Sigmoid colon (tissue), 7 donors: ENCODE measurements around the gene LNPEP. TPM values are rescaled to one million over a fixed set of nuclear protein-coding genes. Genes with fewer than 3 reads are reported as not detected.

Experiments
- DNase-seq: peaks from one replicate; pipeline ENCODE4 v3.0.0-alpha.2; 2019
- H3K27ac ChIP-seq, 4 donors: fragments of 200-600 bp; sonication (generic); one replicate each; pipeline ENCODE4 v1.5.1; 2016 to 2019; ENCODE audit warnings: mild to moderate bottlenecking in 1 of 4
- H3K27me3 ChIP-seq, 3 donors: fragments of 200-600 bp; sonication (generic); one replicate each; pipeline ENCODE4 v1.5.1; 2019; ENCODE audit warnings: mild to moderate bottlenecking in 1 of 3
- H3K36me3 ChIP-seq, 4 donors: fragments of 200-600 bp; sonication (generic); one replicate each; pipeline ENCODE4 v1.5.1; 2016 to 2019
- H3K4me1 ChIP-seq, 4 donors: fragments of 200-600 bp; sonication (generic); one replicate each; pipeline ENCODE4 v1.5.1; 2017 to 2019
- H3K4me3 ChIP-seq, 4 donors: fragments of 200-600 bp; sonication (generic); one replicate each; pipeline ENCODE4 v1.5.1; 2017 to 2019; ENCODE audit warnings: mild to moderate bottlenecking in 2 of 4, moderate library complexity in 1 of 4
- H3K9me3 ChIP-seq, 4 donors: fragments of 200-600 bp in 3 of 4; sonication (generic) in 3 of 4; one replicate each; pipeline versions ENCODE4 v1.5.1 to v1.6.1; 2013 to 2019
- CTCF ChIP-seq, 4 experiments: fragments of 450-650 bp in 3 of 4; fragments of 200-600 bp in 1 of 4; IDR thresholded peaks; one replicate each; pipeline ENCODE4 v1.5.1; 2016 to 2019; ENCODE audit warnings: antibody characterized with exemption in 4 of 4, mild to moderate bottlenecking in 3 of 4, moderate library complexity in 2 of 4
- EP300 ChIP-seq, 4 donors: sonication (generic); formaldehyde crosslinking; IDR thresholded peaks; one replicate each; pipeline ENCODE4 v1.6.1; 2017; ENCODE audit warnings: antibody characterized with exemption in 4 of 4
- POLR2A ChIP-seq, 2 donors: fragments of 450-650 bp; IDR thresholded peaks; one replicate each; pipeline ENCODE4 v1.6.1; 2016; ENCODE audit warnings: antibody characterized with exemption in 2 of 2, mild to moderate bottlenecking in 2 of 2, moderate library complexity in 2 of 2
- POLR2AphosphoS5 ChIP-seq, 4 donors: sonication (generic); formaldehyde crosslinking; IDR thresholded peaks; one replicate each; pipeline ENCODE4 v1.6.1; 2017; ENCODE audit warnings: antibody characterized with exemption in 4 of 4
- WGBS, 2 donors: extraction: QIAGEN DNeasy Blood & Tissue Kit; methylation state at CpG; one replicate each; pipeline ENCODE4 v1.1.7; 2013; 5-methylcytosine and 5-hydroxymethylcytosine counted together
- intact Hi-C: fragments of 100-400 bp; cut with DNase I; formaldehyde crosslinking; loops from one replicate; pipeline ENCODE4 v1.15.1; 2023
- polyA plus RNA-seq, 3 donors: library from polyadenylated mRNA; stranded (reverse); fragments of 200-250 nt; gene quantifications; one replicate each; pipeline ENCODE4 v1.2.3, GENCODE V29; 2013
- total RNA-seq, 4 donors: library from RNA; depleted of rRNA; stranded (reverse); fragments of >200 nt; gene quantifications; one replicate each; pipeline ENCODE4 v1.1.0, GENCODE V29; 2016
- donor health status: healthy with polysubstance abuse.
- donor health status: Bipolar disorder and iron deficiency.
- donor health status: healthy.

The LNPEP gene
- total and polyA plus RNA-seq, 7 donors = 1.4 to 68.1 (median 45.2) TPM

GRCh38 chr5:96997265-96997859 lies 61.5 kb downstream of the LNPEP start:
- Histone ChIP-seq H3K36me3 (peaks cover 0 to 43% (median 10%) of the 10 kb centered on the region in 4 donors), H3K4me3 (no peak overlapping the region), H3K27ac (no peak overlapping the region), H3K4me1 (no peaks in the 10 kb centered on the region), H3K9me3 (no peaks in the 10 kb centered on the region), H3K27me3 (no peaks in the 10 kb centered on the region)
- intact Hi-C loops = loop anchor here (5.0 kb wide), 1 partner anchor 165 kb away; no protein-coding TSS in a partner anchor
- TF ChIP-seq POLR2A (IDR thresholded peaks at IDR 0.05) (no peak), CTCF (IDR thresholded peaks at IDR 0.05) (peak; percentile 10 to 51 (median 34)), EP300 (IDR thresholded peaks at IDR 0.05) (no peak)
- no peak for DNase-seq
- 66 to 75% methylated on average over 2 of the region's 2 CpGs for WGBS, 2 donors

DNA sequence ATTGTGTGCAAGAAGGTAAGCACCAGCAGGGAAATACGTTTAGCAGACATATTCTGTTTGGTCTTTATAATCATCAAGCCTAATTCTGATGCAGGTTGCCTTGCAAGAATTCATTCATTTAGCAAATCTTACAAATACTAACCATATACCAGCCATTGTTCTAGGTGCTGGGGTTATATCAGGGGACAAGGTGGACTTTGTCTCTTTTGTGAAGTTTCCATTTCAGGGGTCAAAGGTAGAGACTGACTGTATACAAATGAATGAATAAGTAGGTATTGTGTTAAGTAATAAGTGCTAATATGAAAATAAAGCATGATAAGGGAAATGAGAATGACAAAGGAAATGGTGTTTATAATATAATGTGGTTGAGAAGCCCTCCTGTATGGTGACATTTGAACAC lies 64.0 kb downstream of the LNPEP start:
- intact Hi-C loops = loop anchor here (5.0 kb wide), 1 partner anchor 162 kb away; no protein-coding TSS in a partner anchor
- Histone ChIP-seq H3K4me3 (no peak overlapping the region), H3K9me3 (no peaks in the 10 kb centered on the region), H3K4me1 (peaks cover 0 to 7% (median 0%) of the 10 kb centered on the region in 4 donors), H3K27ac (no peak overlapping the region), H3K36me3 (peaks cover 0 to 50% (median 5%) of the 10 kb centered on the region in 4 donors), H3K27me3 (no peaks in the 10 kb centered on the region)
- DNase-seq = no peak
- 67 to 84% methylated on average over 1 of the region's 1 CpG for WGBS, 2 donors
- TF ChIP-seq POLR2A (IDR thresholded peaks at IDR 0.05) (no peak), EP300 (IDR thresholded peaks at IDR 0.05) (no peak), CTCF (IDR thresholded peaks at IDR 0.05) (no peak), POLR2AphosphoS5 (IDR thresholded peaks at IDR 0.05) (no peak)

GRCh38 chr5:97000391-97000790 lies 64.5 kb downstream of the LNPEP start:
- peaks cover 0 to 50% (median 5%) of the 10 kb centered on the region in 4 donors for H3K36me3 ChIP-seq
- no peak for DNase-seq

DNA sequence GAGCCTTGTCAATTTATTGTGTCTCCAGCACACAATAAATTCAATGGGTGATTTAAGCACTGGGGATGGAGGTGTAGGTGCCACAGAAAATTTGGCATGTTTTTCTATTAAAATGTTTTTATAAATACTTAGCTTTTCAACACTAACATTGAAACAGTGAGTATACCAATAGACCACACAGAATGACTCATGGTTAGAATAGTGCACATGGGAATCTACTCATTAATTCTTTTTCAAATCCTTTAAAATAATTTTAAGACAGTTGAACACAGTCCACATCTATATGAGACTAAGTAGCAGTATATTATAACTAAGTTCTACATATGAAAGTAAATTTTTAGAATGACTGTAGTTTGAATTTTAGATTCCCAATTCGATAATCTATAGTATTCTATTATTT lies 67.1 kb downstream of the LNPEP start:
- H3K27me3 ChIP-seq = no peaks in the 10 kb centered on the region
- no peaks in the 10 kb centered on the region for H3K9me3 ChIP-seq
- no peak for DNase-seq
- peaks cover 0 to 7% (median 0%) of the 10 kb centered on the region in 4 donors for H3K4me1 ChIP-seq
- no peak for TF ChIP-seq EP300 (IDR thresholded peaks at IDR 0.05)
- TF ChIP-seq POLR2A (IDR thresholded peaks at IDR 0.05) = no peak
- TF ChIP-seq POLR2AphosphoS5 (IDR thresholded peaks at IDR 0.05) = no peak
- no peak for TF ChIP-seq CTCF (IDR thresholded peaks at IDR 0.05)
- no peak overlapping the region for H3K27ac ChIP-seq
- intact Hi-C loops = no loop called here
- peaks cover 0 to 70% (median 5%) of the 10 kb centered on the region in 4 donors for H3K36me3 ChIP-seq
- 96 to 98% methylated on average over 1 of the region's 1 CpG for WGBS, 2 donors
- no peak overlapping the region for H3K4me3 ChIP-seq

More at GRCh38 chr5:97000391-97000790, 64.5 kb downstream of the LNPEP start:
- intact Hi-C loops = no loop called here
- no peak for TF ChIP-seq CTCF (IDR thresholded peaks at IDR 0.05)
- no peak for TF ChIP-seq EP300 (IDR thresholded peaks at IDR 0.05)
- TF ChIP-seq POLR2AphosphoS5 (IDR thresholded peaks at IDR 0.05) = no peak
- TF ChIP-seq POLR2A (IDR thresholded peaks at IDR 0.05) = no peak
- peaks cover 0 to 7% (median 0%) of the 10 kb centered on the region in 4 donors for H3K4me1 ChIP-seq
- H3K27me3 ChIP-seq = no peaks in the 10 kb centered on the region
- H3K9me3 ChIP-seq = no peaks in the 10 kb centered on the region
- H3K27ac ChIP-seq = no peak overlapping the region
- 78 to 90% methylated on average over 3 of the region's 3 CpGs for WGBS, 2 donors
- no peak overlapping the region for H3K4me3 ChIP-seq
